ENCODE results near the gene SH3TC1. TPM values are rescaled to one million over a fixed set of nuclear protein-coding genes. Genes with fewer than 3 reads are reported as not detected.

Gene SH3TC1
- polyA plus RNA-seq, 1 experiment = 1.2 TPM

DNA sequence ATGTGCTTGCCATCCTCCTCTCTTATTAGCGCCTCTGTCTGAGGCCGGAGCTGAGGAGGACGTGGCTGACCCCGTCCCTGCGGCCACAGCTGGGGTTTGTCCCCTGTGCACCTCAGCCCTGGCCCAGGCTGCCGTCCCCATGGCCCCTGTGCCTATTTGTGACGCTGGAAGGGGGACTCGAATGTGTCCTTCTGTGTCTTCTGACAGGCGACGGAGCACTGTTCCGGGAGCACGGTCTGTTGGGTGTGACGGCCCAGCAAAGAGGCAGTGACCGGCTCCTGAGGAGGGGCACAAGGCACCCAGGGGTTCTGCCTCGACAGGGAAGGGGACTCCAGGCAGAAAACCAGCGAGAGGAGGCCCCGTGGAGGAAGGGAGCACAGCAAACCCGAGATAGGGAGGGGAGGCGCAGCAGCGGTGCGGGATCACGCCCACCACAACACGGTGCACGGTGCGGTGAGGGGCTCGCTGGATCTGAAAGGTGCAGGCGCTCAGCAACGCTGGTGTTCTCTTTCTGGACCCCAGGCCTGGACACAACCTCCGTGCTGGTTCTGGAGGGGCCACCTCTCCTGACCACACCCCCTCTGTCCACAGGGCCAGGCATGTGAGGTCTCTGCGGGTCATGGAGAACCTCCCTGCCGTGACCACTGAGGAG lies 5.6 kb downstream of the SH3TC1 start:
- H3K27me3 ChIP-seq (ENCODE audit: control insufficient read depth, insufficient read depth, low read length) = peaks cover 1% of the 10 kb centered on the region; the same call in 1 of the 2 replicates
- POLR2A ChIA-PET = no interaction called here
- no peak for DNase-seq (ENCODE audit: low read depth)
- no peak overlapping the region for H3K4me3 ChIP-seq (ENCODE audit: low read depth, low read length)
- H3K36me3 ChIP-seq (ENCODE audit: control insufficient read depth, insufficient read depth, low read length) = no peaks in the 10 kb centered on the region
- CTCF ChIA-PET = no interaction called here
- no peak for TF ChIP-seq CTCF (IDR thresholded peaks at IDR 0.05; ENCODE audit: insufficient read depth, low read depth, low read length)

- no peaks in the 10 kb centered on the region for H3K36me3 ChIP-seq (ENCODE audit: control insufficient read depth, insufficient read depth, low read length)
- DNase-seq (ENCODE audit: low read depth) = no peak
- no peak overlapping the region for H3K4me3 ChIP-seq (ENCODE audit: low read depth, low read length)
- no peak for TF ChIP-seq CTCF (IDR thresholded peaks at IDR 0.05; ENCODE audit: insufficient read depth, low read depth, low read length)
- CTCF ChIA-PET = no interaction called here
- H3K27me3 ChIP-seq (ENCODE audit: control insufficient read depth, insufficient read depth, low read length) = peaks cover 1% of the 10 kb centered on the region; the same call in 1 of the 2 replicates
- POLR2A ChIA-PET = no interaction called here
These were observed 6.2 kb downstream of the SH3TC1 start for GRCh38 chr4:8205241-8205707.

DNA sequence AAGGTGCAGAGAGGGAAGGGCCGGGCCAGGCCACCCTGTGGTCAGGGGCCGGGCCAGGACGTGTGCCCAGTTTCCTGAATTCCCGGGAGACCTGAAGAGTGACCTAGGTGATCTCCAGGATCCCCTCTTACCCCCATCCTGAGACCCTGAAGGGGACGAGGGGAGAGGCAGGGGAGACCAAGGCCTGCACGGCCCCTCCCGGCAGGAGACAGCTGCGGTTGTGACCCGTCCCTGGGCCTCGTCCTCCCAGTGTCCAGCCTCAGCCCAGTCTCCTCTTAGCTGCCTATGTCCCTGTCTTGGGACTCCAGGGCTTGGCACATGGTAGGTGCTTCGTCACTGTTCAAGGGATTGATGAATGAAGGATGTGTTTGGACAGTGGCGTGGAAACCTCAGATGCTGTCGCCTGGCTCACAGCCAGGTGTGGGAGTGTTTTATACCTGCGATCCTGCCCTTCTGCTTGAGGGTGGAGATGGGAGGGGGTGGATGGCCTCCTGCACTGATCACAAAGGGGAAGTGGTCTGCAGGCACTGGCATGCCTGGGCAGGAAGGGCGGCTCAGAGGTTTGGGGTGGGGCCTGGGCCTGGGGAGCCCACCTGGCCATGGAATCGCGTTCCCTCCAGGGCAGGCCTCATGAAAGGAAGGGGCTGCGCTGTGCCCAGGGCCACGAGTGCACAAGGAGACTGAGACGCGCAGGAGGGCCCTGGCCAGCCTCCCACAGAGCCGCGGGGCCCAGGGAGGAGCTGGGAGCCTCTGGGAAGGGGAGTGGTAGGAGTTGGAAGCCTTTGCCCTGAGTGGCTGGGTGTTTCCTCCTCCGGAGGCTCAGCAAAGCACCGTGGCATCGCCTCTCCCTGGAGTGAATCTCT lies 6.9 kb downstream of the SH3TC1 start:
- CTCF ChIA-PET = interaction anchor here (1.7 kb wide), 1 partner anchor 29 kb away, joined by 5 read pairs; no protein-coding TSS in a partner anchor
- Histone ChIP-seq H3K27me3 (ENCODE audit: control insufficient read depth, insufficient read depth, low read length) (peaks cover 1% of the 10 kb centered on the region), H3K4me3 (ENCODE audit: low read depth, low read length) (no peak overlapping the region), H3K36me3 (ENCODE audit: control insufficient read depth, insufficient read depth, low read length) (no peaks in the 10 kb centered on the region)
- POLR2A ChIA-PET = no interaction called here
- no peak for TF ChIP-seq CTCF (IDR thresholded peaks at IDR 0.05; ENCODE audit: insufficient read depth, low read depth, low read length)
- no peak for DNase-seq (ENCODE audit: low read depth)

DNA sequence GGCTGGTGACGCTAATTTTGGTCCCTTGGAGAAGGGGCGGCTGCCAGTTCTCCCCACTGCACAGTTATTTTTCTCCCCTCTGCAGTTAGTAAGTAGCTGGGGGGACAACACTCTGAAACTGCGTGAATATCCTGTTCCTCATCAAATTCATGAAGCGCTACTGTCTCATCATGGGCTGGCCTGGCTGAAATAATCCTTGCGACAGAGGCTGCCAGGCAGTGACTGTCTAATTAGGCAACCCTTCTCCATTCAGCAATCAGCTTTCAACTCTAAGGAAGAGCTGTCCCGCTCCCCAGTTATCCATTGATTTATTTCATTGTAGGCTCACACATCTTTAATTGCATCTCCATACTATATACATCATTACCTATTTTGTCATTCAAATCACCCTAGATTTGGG lies 8.2 kb downstream of the SH3TC1 start:
- Histone ChIP-seq H3K36me3 (ENCODE audit: control insufficient read depth, insufficient read depth, low read length) (no peaks in the 10 kb centered on the region), H3K4me3 (ENCODE audit: low read depth, low read length) (no peak overlapping the region), H3K27me3 (ENCODE audit: control insufficient read depth, insufficient read depth, low read length) (no peaks in the 10 kb centered on the region; the same call in none of the 2 replicates)
- DNase-seq (ENCODE audit: low read depth) = no peak
- no peak for TF ChIP-seq CTCF (IDR thresholded peaks at IDR 0.05; ENCODE audit: insufficient read depth, low read depth, low read length)
- CTCF ChIA-PET = interaction anchor here (0.7 to 1.7 kb wide), 2 partner anchors 14 to 31 kb away, joined by 3 to 5 read pairs; no protein-coding TSS in a partner anchor
- POLR2A ChIA-PET = no interaction called here

GRCh38 chr4:8208565-8208964 lies 9.5 kb downstream of the SH3TC1 start:
- ChIA-PET POLR2A (no interaction called here), CTCF (interaction anchor here (0.6 kb wide), 1 partner anchor 15 kb away, joined by 3 read pairs; no protein-coding TSS in a partner anchor)
- DNase-seq (ENCODE audit: low read depth) = no peak
- Histone ChIP-seq H3K4me3 (ENCODE audit: low read depth, low read length) (no peak overlapping the region), H3K36me3 (ENCODE audit: control insufficient read depth, insufficient read depth, low read length) (no peaks in the 10 kb centered on the region), H3K27me3 (ENCODE audit: control insufficient read depth, insufficient read depth, low read length) (no peaks in the 10 kb centered on the region; the same call in none of the 2 replicates)
- TF ChIP-seq CTCF (IDR thresholded peaks at IDR 0.05; ENCODE audit: insufficient read depth, low read depth, low read length) = no peak

All from BJ (cell line).